MM.1S (cell line): ENCODE measurements around the gene PRR33.

Source experiments
- DNase-seq: peaks from one replicate; pipeline ENCODE4 v3.0.0-alpha.2; 2015
- H2AFZ ChIP-seq: fragments of 300-600 bp; sonication (generic); 2 replicates; pipeline ENCODE4 v1.6.0; 2016; ENCODE audit warnings: antibody characterized with exemption, low read length
- H3F3A ChIP-seq: fragments of 300-600 bp; sonication (generic); 2 replicates; pipeline ENCODE4 v1.6.1; 2016; ENCODE audit warnings: mild to moderate bottlenecking, antibody characterized with exemption, low read length, moderate library complexity, mixed read lengths; ENCODE audit not compliant: insufficient read depth
- H3K27ac ChIP-seq: fragments of 300-600 bp; sonication (generic); 2 replicates; pipeline ENCODE4 v1.5.1; 2016; ENCODE audit warnings: mild to moderate bottlenecking, low read length
- H3K27me3 ChIP-seq: fragments of 300-600 bp; sonication (generic); replicated peaks from 2 replicates; pipeline ENCODE4 v1.6.0; 2016; ENCODE audit warnings: low read length; ENCODE audit not compliant: insufficient read depth
- H3K36me3 ChIP-seq: fragments of 300-600 bp; sonication (generic); replicated peaks from 2 replicates; pipeline ENCODE4 v1.6.1; 2016; ENCODE audit warnings: mild to moderate bottlenecking, low read length, mixed read lengths; ENCODE audit not compliant: insufficient read depth
- H3K4me1 ChIP-seq: fragments of 300-600 bp; sonication (generic); 2 replicates; pipeline ENCODE4 v1.6.1; 2016; ENCODE audit warnings: low read length, mixed read lengths
- H3K4me2 ChIP-seq: fragments of 300-600 bp; sonication (generic); 2 replicates; pipeline ENCODE4 v1.6.0; 2016; ENCODE audit warnings: low read depth, low read length
- H3K4me3 ChIP-seq: fragments of 300-600 bp; sonication (generic); 2 replicates; pipeline ENCODE4 v1.5.1; 2016; ENCODE audit warnings: low read length, mixed read lengths
- H3K79me2 ChIP-seq: fragments of 300-600 bp; sonication (generic); 2 replicates; pipeline ENCODE4 v1.6.1; 2016; ENCODE audit warnings: mixed run types, low read length, mixed read lengths
- H3K9ac ChIP-seq: fragments of 300-600 bp; sonication (generic); 2 replicates; pipeline ENCODE4 v1.6.1; 2016; ENCODE audit warnings: low read length, mixed read lengths
- H3K9me2 ChIP-seq: fragments of 300-600 bp; sonication (generic); replicated peaks from 2 replicates; pipeline ENCODE4 v1.6.1; 2016; ENCODE audit warnings: mild to moderate bottlenecking, low read length, mixed read lengths; ENCODE audit not compliant: insufficient read depth
- H3K9me3 ChIP-seq: fragments of 300-600 bp; sonication (generic); replicated peaks from 2 replicates; pipeline ENCODE4 v1.6.1; 2016; ENCODE audit warnings: mild to moderate bottlenecking, low read length, mixed read lengths; ENCODE audit not compliant: insufficient read depth
- H4K20me1 ChIP-seq: fragments of 300-600 bp; sonication (generic); 2 replicates; pipeline ENCODE4 v1.6.1; 2016; ENCODE audit warnings: mild to moderate bottlenecking, low read length, moderate library complexity, mixed read lengths; ENCODE audit not compliant: insufficient read depth
- EZH2 ChIP-seq: fragments of 300-600 bp; sonication (generic); optimal IDR thresholded peaks from 2 replicates; pipeline ENCODE3; 2017; ENCODE audit warnings: low read depth, mild to moderate bottlenecking, antibody characterized with exemption, low read length, mixed read lengths
- EZH2phosphoT487 ChIP-seq: fragments of 300-600 bp; sonication (generic); IDR thresholded peaks from 2 replicates; pipeline ENCODE4 v1.6.1; 2018; ENCODE audit warnings: antibody characterized with exemption, low read length
- TF ChIP-seq, protein P1 (sequence below): fragments of 300-600 bp; sonication (generic); IDR thresholded peaks from 2 replicates; pipeline ENCODE4 v1.5.1; 2016; ENCODE audit warnings: antibody characterized with exemption, low read length, mixed read lengths

The PRR33 gene

DNA sequence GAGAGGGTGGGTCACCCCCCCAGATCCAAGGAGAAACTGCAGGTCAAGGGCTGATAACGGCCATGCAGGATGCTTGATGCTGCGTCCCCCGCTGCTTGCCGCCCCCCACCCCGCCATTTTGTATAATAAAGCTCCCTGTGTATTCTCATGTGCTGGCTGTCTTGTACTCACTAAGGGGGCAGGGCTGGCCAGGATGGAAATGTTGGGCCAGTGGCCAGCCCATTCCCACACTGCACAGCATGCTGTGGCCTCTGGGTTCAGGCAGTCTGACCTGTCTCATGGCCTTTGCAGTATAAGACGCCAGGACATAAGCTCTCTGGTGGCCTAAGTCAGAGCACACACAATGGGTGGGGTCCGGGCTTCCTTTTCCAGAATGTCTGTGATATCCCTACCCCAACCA is 421 bp upstream of the PRR33 start:
- Histone ChIP-seq H3K36me3 (no peaks in the 10 kb centered on the region), H3K9ac (no peak overlapping the region), H3F3A (no peaks in the 10 kb centered on the region), H3K27ac (no peak overlapping the region), H3K79me2 (no peaks in the 10 kb centered on the region), H3K9me2 (no peaks in the 10 kb centered on the region), H3K9me3 (no peaks in the 10 kb centered on the region), H4K20me1 (no peaks in the 10 kb centered on the region), H3K4me1 (no peaks in the 10 kb centered on the region), H2AFZ (no peak overlapping the region), H3K4me3 (no peak overlapping the region), H3K27me3 (peaks cover 25% of the 10 kb centered on the region), H3K4me2 (no peak overlapping the region)
- TF ChIP-seq, protein P1, sequence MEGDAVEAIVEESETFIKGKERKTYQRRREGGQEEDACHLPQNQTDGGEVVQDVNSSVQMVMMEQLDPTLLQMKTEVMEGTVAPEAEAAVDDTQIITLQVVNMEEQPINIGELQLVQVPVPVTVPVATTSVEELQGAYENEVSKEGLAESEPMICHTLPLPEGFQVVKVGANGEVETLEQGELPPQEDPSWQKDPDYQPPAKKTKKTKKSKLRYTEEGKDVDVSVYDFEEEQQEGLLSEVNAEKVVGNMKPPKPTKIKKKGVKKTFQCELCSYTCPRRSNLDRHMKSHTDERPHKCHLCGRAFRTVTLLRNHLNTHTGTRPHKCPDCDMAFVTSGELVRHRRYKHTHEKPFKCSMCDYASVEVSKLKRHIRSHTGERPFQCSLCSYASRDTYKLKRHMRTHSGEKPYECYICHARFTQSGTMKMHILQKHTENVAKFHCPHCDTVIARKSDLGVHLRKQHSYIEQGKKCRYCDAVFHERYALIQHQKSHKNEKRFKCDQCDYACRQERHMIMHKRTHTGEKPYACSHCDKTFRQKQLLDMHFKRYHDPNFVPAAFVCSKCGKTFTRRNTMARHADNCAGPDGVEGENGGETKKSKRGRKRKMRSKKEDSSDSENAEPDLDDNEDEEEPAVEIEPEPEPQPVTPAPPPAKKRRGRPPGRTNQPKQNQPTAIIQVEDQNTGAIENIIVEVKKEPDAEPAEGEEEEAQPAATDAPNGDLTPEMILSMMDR = no peak
- TF ChIP-seq EZH2phosphoT487 (no peak), EZH2 (no peak)
- DNase-seq = no peak

DNA sequence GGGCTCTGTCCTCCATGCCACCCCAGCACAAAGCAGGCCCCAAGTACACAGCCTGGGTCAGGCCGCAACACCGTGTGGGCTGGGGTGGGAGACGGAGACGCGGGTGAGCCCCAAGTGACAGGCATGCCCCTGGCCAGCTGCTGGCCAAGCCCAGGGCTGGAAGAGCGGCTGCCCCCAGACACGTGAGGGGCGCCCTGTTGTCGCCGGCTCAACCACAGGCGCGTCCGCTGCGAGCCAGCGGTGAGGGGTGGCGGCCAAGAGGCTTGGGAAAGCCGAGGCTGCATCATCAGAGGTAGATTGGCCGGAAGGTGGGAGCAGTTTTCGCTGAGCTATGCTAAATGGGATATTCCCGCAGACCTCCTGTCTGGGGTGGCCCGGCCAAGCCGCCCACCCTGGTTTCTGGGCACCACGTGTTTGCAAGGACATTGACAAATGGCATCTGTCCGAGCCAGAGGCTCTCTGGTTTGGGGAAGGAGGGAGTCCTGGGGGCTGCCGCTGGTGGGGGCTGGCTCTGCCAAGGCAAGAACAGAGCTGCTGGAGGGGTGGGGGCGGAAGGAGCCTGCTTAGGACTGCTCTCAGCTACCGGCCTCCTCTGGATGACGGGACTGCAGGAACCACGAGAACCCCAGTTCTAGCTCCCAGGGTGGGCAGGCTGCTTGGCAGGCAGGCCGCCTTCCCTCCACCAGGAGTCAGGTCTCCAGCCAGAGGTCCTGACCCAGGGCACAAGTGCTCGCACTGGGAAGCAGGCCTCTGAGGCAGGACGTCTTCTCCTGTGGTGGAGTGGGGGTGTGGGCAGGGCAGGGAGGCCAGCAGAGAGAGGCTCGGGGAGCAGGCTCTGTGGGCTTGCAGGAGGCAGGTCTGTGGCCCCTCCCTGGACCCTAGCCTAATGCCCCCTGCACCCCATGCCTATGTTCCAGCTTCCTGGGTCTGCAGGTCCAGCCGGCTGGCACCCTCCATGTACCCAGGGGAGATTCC is 552 bp downstream of the PRR33 start:
- Histone ChIP-seq H3K9ac (no peak overlapping the region), H3K9me2 (no peaks in the 10 kb centered on the region), H2AFZ (no peak overlapping the region), H3K4me2 (no peak overlapping the region), H3K4me3 (no peak overlapping the region), H3K4me1 (no peaks in the 10 kb centered on the region), H3K27me3 (peaks cover 16% of the 10 kb centered on the region), H3K9me3 (no peaks in the 10 kb centered on the region), H3F3A (no peaks in the 10 kb centered on the region), H3K27ac (no peak overlapping the region), H3K36me3 (no peaks in the 10 kb centered on the region), H3K79me2 (no peaks in the 10 kb centered on the region), H4K20me1 (no peaks in the 10 kb centered on the region)
- no peak for DNase-seq
- TF ChIP-seq EZH2phosphoT487 (no peak), EZH2 (no peak)
- TF ChIP-seq, protein P1 = no peak

DNA sequence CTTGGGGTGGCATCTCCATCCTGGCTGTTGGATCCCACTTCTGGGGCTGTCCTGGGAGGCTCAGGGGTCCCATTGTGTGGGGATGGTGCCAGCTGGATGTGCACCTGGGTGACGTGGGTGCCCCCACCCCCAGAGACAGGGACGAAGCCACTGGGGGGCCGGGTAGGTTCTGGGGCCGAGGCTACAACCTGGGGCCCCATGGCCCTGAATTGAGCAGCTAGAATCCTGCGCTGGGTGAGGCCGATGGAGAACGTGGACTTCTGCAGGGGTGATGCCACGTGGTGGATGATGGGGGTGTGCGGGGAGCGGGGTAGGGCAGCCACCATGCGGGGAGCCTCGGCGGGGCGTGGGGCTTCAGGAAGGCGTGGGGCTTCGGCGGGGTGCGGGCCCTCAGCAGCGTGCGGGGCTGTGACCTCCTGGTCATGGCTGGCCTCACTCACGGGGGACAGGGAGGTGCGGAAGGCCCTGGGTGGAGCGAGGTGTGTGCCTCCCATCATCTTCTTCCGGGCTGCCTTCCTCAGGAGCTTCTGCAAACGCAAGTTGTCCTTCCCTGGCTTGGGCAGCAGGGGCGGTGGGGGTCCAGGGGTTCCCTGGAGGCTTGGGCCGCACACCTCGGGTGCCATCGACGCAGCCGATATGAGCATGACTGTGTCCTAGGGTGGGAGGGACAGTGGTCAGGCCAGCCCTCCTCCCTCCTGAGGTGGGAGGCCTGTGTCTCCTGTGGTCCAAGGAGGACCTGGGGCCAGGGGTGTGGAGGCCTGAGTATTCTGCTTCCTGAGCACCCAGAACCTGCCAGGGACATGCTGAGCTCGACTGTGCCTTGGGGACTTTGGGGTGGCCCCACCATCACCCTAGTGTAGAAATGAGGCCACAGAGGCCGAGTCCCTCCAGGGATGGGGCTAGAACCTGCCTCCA is 1.5 kb downstream of the PRR33 start:
- Histone ChIP-seq H3K27me3 (peaks cover 6% of the 10 kb centered on the region), H3K79me2 (no peaks in the 10 kb centered on the region), H3K9ac (no peak overlapping the region), H3K9me2 (no peaks in the 10 kb centered on the region), H3K27ac (no peak overlapping the region), H3K4me3 (no peak overlapping the region), H3K36me3 (no peaks in the 10 kb centered on the region; the same call in 1 of the 2 replicates), H3K4me1 (no peaks in the 10 kb centered on the region), H3K4me2 (no peak overlapping the region), H2AFZ (no peak overlapping the region), H3K9me3 (no peaks in the 10 kb centered on the region), H4K20me1 (no peaks in the 10 kb centered on the region), H3F3A (no peaks in the 10 kb centered on the region)
- no peak for DNase-seq
- TF ChIP-seq EZH2phosphoT487 (no peak), EZH2 (no peak)
- TF ChIP-seq, protein P1 = no peak
